Testis (tissue), 3 donors: ENCODE data around the gene GNAI2. TPM values are rescaled to one million over a fixed set of nuclear protein-coding genes. Genes with fewer than 3 reads are reported as not detected.
"Not testable (repeated sequence)": the region's sequence is repeated elsewhere in the genome, so short reads cannot be mapped to it uniquely, and the experiment has no call there.

Experiments used
- DNase-seq: peaks from one replicate; pipeline ENCODE4 v3.0.0-alpha.2; 2019
- H3K27ac ChIP-seq, 2 donors: fragments of 200-600 bp; sonication (generic); one replicate each; pipeline ENCODE4 v1.5.1; 2019
- H3K27me3 ChIP-seq: fragments of 200-600 bp; sonication (generic); one replicate; pipeline ENCODE4 v1.5.1; 2019
- H3K36me3 ChIP-seq: fragments of 200-600 bp; sonication (generic); one replicate; pipeline ENCODE4 v1.5.1; 2017; ENCODE audit warnings: low read depth; ENCODE audit errors: missing control alignments
- H3K4me1 ChIP-seq: fragments of 200-600 bp; sonication (generic); one replicate; pipeline ENCODE4 v1.5.1; 2019
- H3K4me3 ChIP-seq, 2 donors: fragments of 200-600 bp; sonication (generic); one replicate each; pipeline ENCODE4 v1.5.1; 2017 to 2019
- H3K9me3 ChIP-seq: fragments of 200-600 bp; sonication (generic); one replicate; pipeline ENCODE4 v1.5.1; 2017
- POLR2A ChIP-seq: fragments of 450-650 bp; IDR thresholded peaks from one replicate; pipeline ENCODE4 v1.6.1; 2017; ENCODE audit warnings: antibody characterized with exemption, mild to moderate bottlenecking, moderate library complexity
- WGBS, 2 donors: methylation state at CpG; one replicate each; pipeline ENCODE4 v1.1.5; 2018; 5-methylcytosine and 5-hydroxymethylcytosine counted together
- intact Hi-C: fragments of 100-400 bp; cut with DNase I; formaldehyde crosslinking; loops from one replicate; pipeline ENCODE4 v1.15.1; 2023; ENCODE audit warnings: low total_unique reads
- polyA plus RNA-seq: library from polyadenylated mRNA; stranded (reverse); fragments of 350-450 nt; fragmentation: Illumina TruSeq; extraction: RNeasy Lipid Tissue Mini Kit (QIAGEN cat#74804); gene quantifications from one replicate; pipeline ENCODE4 v1.2.3, GENCODE V29; 2014; ENCODE audit warnings: low read depth, low replicate concordance; ENCODE audit not compliant: insufficient read depth
- total RNA-seq, 2 donors: library from RNA; depleted of rRNA; stranded (reverse); fragments of >200 nt; gene quantifications; one replicate each; pipeline ENCODE4 v1.2.3, GENCODE V29; 2016
- TF ChIP-seq, protein P1 (sequence below), 3 experiments: fragments of 450-650 bp in 2 of 3; fragments of 200-600 bp in 1 of 3; sonication (generic) in 1 of 3; IDR thresholded peaks; one replicate each; pipeline ENCODE4 v1.5.1; 2016 to 2019; ENCODE audit warnings: antibody characterized with exemption in 3 of 3, mild to moderate bottlenecking in 2 of 3, moderate library complexity in 1 of 3

Gene GNAI2
- total and polyA plus RNA-seq, 3 donors from 2014 or later = 238 to 343 (median 239) TPM

DNA sequence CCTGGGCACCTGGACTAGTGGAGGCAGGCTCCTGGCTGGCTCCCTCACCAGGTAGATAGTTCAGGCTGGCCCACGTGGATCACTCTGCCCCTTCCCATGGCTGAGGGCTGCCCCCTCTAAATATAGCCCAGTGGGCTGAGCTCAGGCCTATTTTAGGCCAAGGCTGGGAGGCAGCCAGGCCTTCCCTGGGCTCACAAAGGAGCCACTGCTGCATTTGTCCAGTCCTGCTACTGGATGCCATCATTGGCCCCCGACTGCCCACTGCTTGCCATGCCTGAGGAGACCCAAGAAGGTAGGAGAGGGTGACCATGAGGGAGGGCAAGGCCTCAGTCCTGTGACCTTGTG lies 42.8 kb downstream of the GNAI2 start, which contains the start of gene LSMEM2:
LSMEM2 (plus strand) TSS at position 208 of the 345 bp plus-strand sequence; CDS start at position 235, 27 bp downstream.
- H3K27ac ChIP-seq = no peak within 1 kb of the TSS
- no peaks in the 10 kb centered on the region for H3K36me3 ChIP-seq
- no peaks in the 10 kb centered on the region for H3K4me1 ChIP-seq
- DNase-seq = no peak
- no peaks in the 10 kb centered on the region for H3K27me3 ChIP-seq
- no peaks in the 10 kb centered on the region for H3K9me3 ChIP-seq
- 74 to 83% methylated on average over 1 to 2 of the region's 2 CpGs for WGBS, 2 donors
- intact Hi-C loops = loop anchor here (10.0 kb wide), 1 partner anchor 84 kb away; the partner anchor contains the start of gene GNAT1
- H3K4me3 ChIP-seq = no peak within 1 kb of the TSS
- TF ChIP-seq POLR2A = no peak
- TF ChIP-seq, protein P1, sequence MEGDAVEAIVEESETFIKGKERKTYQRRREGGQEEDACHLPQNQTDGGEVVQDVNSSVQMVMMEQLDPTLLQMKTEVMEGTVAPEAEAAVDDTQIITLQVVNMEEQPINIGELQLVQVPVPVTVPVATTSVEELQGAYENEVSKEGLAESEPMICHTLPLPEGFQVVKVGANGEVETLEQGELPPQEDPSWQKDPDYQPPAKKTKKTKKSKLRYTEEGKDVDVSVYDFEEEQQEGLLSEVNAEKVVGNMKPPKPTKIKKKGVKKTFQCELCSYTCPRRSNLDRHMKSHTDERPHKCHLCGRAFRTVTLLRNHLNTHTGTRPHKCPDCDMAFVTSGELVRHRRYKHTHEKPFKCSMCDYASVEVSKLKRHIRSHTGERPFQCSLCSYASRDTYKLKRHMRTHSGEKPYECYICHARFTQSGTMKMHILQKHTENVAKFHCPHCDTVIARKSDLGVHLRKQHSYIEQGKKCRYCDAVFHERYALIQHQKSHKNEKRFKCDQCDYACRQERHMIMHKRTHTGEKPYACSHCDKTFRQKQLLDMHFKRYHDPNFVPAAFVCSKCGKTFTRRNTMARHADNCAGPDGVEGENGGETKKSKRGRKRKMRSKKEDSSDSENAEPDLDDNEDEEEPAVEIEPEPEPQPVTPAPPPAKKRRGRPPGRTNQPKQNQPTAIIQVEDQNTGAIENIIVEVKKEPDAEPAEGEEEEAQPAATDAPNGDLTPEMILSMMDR (IDR thresholded peaks at IDR 0.05) = no peak

DNA sequence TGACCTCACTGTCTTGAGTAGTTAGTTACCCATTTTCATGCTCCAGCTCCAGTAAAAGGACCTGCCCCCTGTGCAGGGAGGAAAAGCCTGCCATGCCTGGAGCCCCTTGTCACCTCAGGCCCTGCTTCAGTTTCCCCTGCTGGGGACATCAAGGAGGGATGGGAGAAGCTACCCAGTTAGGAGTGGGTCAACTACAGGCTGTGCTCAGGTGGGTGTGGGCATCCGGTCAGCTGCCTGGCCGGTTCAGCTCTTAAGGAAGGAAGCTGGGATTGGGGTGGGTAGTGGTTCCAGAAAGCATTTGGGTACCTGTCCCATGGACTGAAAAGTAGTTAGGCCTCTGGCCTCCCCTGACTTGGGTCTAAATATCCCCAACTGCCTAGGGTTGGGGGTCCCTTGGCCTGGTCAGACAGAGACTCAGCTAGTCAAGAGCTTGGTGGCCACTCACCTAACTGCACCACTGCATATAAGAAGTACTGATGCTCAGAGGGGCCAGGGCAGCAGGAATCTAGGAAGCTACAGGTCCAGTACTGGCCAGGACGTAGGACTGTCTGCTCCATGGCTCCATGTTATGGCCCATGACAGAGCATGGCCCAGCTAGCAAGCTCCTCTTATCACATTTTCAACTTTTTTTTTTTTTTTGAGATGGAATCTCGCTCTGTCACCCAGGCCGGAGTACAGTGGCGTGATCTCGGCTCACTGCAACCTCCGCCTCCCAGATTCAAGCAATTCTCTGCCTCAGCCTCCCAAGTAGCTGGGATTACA lies 43.4 kb downstream of the GNAI2 start:
- Histone ChIP-seq H3K4me1 (no peaks in the 10 kb centered on the region), H3K27me3 (no peaks in the 10 kb centered on the region), H3K4me3 (no peak overlapping the region), H3K36me3 (no peaks in the 10 kb centered on the region), H3K27ac (no peak overlapping the region), H3K9me3 (no peaks in the 10 kb centered on the region)
- TF ChIP-seq, protein P1 (IDR thresholded peaks at IDR 0.05) = no peak
- TF ChIP-seq POLR2A = no peak
- no peak for DNase-seq
- WGBS, 2 donors = 92 to 93% methylated on average over 8 of the region's 8 CpGs
- intact Hi-C loops = loop anchor here (10.0 kb wide), 1 partner anchor 85 kb away; the partner anchor contains the start of gene GNAT1

DNA sequence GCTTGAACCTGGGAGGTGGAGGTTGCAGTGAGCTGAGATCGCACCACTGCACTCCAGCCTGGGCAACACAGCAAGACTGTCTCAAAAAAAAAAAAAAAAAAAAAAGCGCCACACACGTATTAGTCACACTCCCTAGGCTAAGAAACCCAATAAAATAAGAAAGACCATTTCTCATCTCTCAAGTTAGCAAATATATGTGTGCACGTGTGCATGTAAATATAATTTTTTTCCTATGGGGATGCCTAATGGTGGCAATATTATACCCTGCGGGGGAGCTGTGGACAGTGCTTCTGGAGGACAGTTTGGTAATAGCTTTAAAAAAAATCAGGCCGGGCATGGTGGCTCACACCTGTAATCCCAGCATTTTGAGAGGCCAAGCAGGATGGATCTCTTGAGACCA lies 48.1 kb downstream of the GNAI2 start:
- H3K4me1 ChIP-seq, H3K4me3 ChIP-seq, H3K9me3 ChIP-seq, H3K36me3 ChIP-seq, H3K27me3 ChIP-seq, intact Hi-C loops, H3K27ac ChIP-seq, DNase-seq: not testable (repeated sequence)
- WGBS, 2 donors = 83 to 94% methylated on average over 6 of the region's 6 CpGs

DNA sequence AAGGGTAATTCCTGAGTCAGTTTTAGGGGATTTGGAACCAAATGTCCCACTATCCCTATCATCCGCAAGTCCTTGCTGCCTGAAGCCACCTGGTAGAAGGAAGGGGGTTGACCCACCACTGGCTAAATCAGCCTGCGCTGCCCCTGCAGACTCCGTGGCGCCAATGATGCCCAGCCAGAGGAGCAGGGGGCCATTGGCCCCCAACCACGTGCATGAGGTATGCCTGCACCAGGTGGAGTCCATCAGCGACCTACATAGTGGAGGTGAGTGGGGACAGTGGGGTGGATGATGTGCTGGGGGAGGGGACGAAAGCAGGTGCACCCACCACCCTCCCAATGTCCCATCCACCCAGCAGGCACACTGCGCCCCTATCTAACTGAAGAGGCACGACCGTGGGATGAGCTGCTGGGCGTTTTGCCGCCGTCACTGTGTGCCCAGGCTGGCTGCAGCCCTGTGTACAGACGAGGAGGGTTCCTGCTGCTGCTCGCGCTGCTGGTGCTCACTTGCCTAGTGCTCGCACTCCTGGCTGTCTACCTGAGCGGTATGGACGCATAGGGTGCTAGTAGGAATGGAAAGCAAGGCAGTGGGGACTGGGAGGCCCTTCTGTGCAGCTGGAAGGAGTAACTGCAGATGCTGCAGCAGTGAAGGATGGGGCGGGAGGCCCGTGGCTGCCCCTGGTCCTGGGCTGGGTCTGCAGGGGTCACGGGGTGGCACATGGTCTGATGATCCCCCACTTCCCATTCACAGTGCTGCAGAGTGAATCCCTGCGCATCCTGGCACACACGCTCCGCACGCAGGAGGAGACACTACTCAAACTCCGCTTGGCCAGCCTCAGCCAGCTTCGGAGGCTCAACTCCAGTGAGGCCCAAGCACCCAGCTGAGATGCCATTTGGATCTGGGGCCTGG lies 50.6 kb downstream of the GNAI2 start:
- WGBS, 2 donors = 86% methylated on average over 16 to 28 of the region's 28 CpGs
- Histone ChIP-seq H3K27ac (no peak overlapping the region), H3K4me3 (no peak overlapping the region), H3K4me1 (peaks cover 14% of the 10 kb centered on the region), H3K27me3 (no peaks in the 10 kb centered on the region), H3K36me3 (no peaks in the 10 kb centered on the region), H3K9me3 (no peaks in the 10 kb centered on the region)
- intact Hi-C loops = no loop called here
- no peak for DNase-seq
- TF ChIP-seq POLR2A = no peak
- TF ChIP-seq, protein P1 (IDR thresholded peaks at IDR 0.05) = no peak

DNA sequence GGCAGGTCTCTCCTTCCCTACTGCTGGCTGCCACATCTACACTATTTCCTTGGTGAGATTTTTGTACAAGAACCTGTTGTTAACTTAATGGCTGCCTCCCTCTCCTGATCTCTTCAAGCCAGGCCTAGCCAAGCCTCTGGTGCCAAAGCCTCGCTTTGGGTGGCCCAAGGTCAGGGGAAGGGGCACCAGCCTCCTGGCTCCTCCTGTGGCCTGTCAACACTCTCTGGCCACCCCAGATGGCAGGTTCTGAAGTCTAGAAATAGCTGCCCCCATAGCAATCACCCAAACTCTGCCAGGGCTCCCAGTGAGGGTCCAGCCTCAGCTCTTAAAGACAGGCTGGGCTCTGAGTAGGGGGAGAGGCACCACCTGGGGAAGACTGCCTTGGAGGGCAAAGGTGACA lies 51.3 kb downstream of the GNAI2 start:
- DNase-seq = no peak
- TF ChIP-seq POLR2A = no peak
- TF ChIP-seq, protein P1 (IDR thresholded peaks at IDR 0.05) = no peak

More for the DNA sequence above, 51.3 kb downstream of the GNAI2 start:
- no peaks in the 10 kb centered on the region for H3K9me3 ChIP-seq
- intact Hi-C loops = no loop called here
- no peak overlapping the region for H3K4me3 ChIP-seq
- WGBS, 2 donors = 83% methylated on average over 1 of the region's 1 CpG; no CpG with 5 or more reads in 1 of the 2 donors
- no peaks in the 10 kb centered on the region for H3K36me3 ChIP-seq
- no peak overlapping the region for H3K27ac ChIP-seq
- H3K4me1 ChIP-seq = peaks cover 16% of the 10 kb centered on the region
- no peaks in the 10 kb centered on the region for H3K27me3 ChIP-seq
